ENCODE data around the gene CHI3L2. TPM values are rescaled to one million over a fixed set of nuclear protein-coding genes. Genes with fewer than 3 reads are reported as not detected.

Gene CHI3L2
- total RNA-seq, 1 experiment from 2014 or later: 0.77 TPM

DNA sequence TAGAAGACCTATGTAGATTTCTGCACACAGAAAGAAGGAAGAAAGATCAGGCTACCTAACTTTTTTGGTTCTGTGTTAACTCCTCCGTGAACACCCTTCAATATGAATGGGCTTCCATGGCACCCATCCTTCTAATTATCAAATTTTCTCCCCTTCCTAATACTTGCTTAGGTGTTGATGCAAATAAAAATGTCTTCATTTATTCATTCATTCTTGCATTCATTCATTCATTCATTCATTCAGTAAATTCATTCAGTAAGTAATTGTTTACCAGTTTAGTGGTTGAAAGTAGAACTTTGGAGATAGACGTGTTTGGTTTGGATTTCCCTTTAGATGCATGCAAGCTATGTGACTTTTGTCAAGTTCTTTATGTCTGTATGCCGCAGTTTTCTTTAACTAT, 4.6 kb downstream of the CHI3L2 start:
- TF ChIP-seq, protein P1, sequence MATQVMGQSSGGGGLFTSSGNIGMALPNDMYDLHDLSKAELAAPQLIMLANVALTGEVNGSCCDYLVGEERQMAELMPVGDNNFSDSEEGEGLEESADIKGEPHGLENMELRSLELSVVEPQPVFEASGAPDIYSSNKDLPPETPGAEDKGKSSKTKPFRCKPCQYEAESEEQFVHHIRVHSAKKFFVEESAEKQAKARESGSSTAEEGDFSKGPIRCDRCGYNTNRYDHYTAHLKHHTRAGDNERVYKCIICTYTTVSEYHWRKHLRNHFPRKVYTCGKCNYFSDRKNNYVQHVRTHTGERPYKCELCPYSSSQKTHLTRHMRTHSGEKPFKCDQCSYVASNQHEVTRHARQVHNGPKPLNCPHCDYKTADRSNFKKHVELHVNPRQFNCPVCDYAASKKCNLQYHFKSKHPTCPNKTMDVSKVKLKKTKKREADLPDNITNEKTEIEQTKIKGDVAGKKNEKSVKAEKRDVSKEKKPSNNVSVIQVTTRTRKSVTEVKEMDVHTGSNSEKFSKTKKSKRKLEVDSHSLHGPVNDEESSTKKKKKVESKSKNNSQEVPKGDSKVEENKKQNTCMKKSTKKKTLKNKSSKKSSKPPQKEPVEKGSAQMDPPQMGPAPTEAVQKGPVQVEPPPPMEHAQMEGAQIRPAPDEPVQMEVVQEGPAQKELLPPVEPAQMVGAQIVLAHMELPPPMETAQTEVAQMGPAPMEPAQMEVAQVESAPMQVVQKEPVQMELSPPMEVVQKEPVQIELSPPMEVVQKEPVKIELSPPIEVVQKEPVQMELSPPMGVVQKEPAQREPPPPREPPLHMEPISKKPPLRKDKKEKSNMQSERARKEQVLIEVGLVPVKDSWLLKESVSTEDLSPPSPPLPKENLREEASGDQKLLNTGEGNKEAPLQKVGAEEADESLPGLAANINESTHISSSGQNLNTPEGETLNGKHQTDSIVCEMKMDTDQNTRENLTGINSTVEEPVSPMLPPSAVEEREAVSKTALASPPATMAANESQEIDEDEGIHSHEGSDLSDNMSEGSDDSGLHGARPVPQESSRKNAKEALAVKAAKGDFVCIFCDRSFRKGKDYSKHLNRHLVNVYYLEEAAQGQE (IDR thresholded peaks at IDR 0.05; ENCODE audit: insufficient read depth in 1 of 2, low read depth in 2 of 2, low read length in 1 of 2): no peak
- TF ChIP-seq CTCF (IDR thresholded peaks at IDR 0.05) (no peak), POLR2AphosphoS5 (IDR thresholded peaks at IDR 0.05; ENCODE audit: low read depth, low read length) (no peak), TCF7L2 (IDR thresholded peaks at IDR 0.05; ENCODE audit: low read depth, low read length) (no peak), SIN3A (IDR thresholded peaks at IDR 0.05; ENCODE audit: borderline replicate concordance, insufficient read depth, low read depth, low read length) (no peak)
- intact Hi-C loops (cut with micrococcal nuclease; ENCODE audit: unreplicated experiment) (no loop called here), in situ Hi-C loops (cut with HindIII; ENCODE audit: low pct_unique_long_range_greater_than_20kb, low sequenced_read_pairs) (no loop called here)
- no TSS peak for BruUV-seq (replicated peaks)
- H3K27ac ChIP-seq (ENCODE audit: low read length): no peak overlapping the region
- no peaks in the 10 kb centered on the region for H3K9me3 ChIP-seq (ENCODE audit: control insufficient read depth, insufficient read depth, low read depth, low read length)
- H3K27me3 ChIP-seq (ENCODE audit: control insufficient read depth, insufficient read depth, low read length): no peaks in the 10 kb centered on the region
- ATAC-seq: no peak
- CTCF ChIA-PET: no interaction called here
- POLR2A ChIA-PET: no interaction called here
- DNase-seq (ENCODE audit: low read depth, low spot score): no peak
- no peak overlapping the region for H3K4me3 ChIP-seq (ENCODE audit: low read depth in 2 of 2, low read length in 2 of 2)
- H3K36me3 ChIP-seq (ENCODE audit: control insufficient read depth, insufficient read depth, low read length): no peaks in the 10 kb centered on the region
- peaks cover 14% of the 10 kb centered on the region; the same call in 1 of the 2 replicates for H3K4me1 ChIP-seq (ENCODE audit: control insufficient read depth, insufficient read depth, low read length)

DNA sequence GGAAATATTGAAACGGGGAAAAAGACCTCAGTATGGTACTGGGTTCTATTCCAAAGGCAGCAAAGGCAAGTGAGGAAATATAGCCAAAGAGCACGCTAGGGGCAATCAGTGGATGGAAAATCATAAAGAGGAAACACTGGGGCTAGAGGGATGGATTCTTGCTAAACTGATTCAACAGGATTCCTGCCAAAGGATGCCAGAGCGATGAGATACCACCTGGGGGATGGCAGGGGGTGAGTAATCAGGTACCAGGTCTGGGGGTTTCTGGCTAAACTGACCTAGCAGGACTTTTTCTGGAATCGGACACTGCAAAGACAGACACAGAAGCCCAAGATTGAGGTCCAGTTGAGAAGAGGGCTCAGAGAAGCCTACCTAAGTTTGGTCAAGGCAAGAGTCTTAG, 6.7 kb downstream of the CHI3L2 start:
- Histone ChIP-seq H3K4me1 (ENCODE audit: control insufficient read depth, insufficient read depth, low read length) (no peaks in the 10 kb centered on the region), H3K27me3 (ENCODE audit: control insufficient read depth, insufficient read depth, low read length) (no peaks in the 10 kb centered on the region), H3K36me3 (ENCODE audit: control insufficient read depth, insufficient read depth, low read length) (no peaks in the 10 kb centered on the region), H3K9me3 (ENCODE audit: control insufficient read depth, insufficient read depth, low read depth, low read length) (no peaks in the 10 kb centered on the region), H3K27ac (ENCODE audit: low read length) (no peak overlapping the region), H3K4me3 (ENCODE audit: low read depth in 2 of 2, low read length in 2 of 2) (no peak overlapping the region)
- ATAC-seq (no peak), DNase-seq (ENCODE audit: low read depth, low spot score) (no peak)
- ChIA-PET POLR2A (no interaction called here), CTCF (no interaction called here)
- in situ Hi-C loops (cut with HindIII; ENCODE audit: low pct_unique_long_range_greater_than_20kb, low sequenced_read_pairs) (no loop called here), intact Hi-C loops (cut with micrococcal nuclease; ENCODE audit: unreplicated experiment) (no loop called here)
- no TSS peak for BruUV-seq (replicated peaks)
- TF ChIP-seq, protein P1 (IDR thresholded peaks at IDR 0.05; ENCODE audit: insufficient read depth in 1 of 2, low read depth in 2 of 2, low read length in 1 of 2): no peak
- TF ChIP-seq POLR2AphosphoS5 (IDR thresholded peaks at IDR 0.05; ENCODE audit: low read depth, low read length) (no peak), CTCF (IDR thresholded peaks at IDR 0.05) (no peak), TCF7L2 (IDR thresholded peaks at IDR 0.05; ENCODE audit: low read depth, low read length) (no peak), SIN3A (IDR thresholded peaks at IDR 0.05; ENCODE audit: borderline replicate concordance, insufficient read depth, low read depth, low read length) (no peak)

All from Panc1 (cell line).